Activated CD8-positive, alpha-beta memory T cell treated with anti-CD3 and anti-CD28 coated beads, Interleukin-2, amount 50 U/mL, for 48 hours (primary cell): ENCODE results near the gene NPIPA3.
"Not testable (repeated sequence)": the region's sequence is repeated elsewhere in the genome, so short reads cannot be mapped to it uniquely, and the experiment has no call there.

Experiments
- DNase-seq: peaks from one replicate; pipeline ENCODE4 v3.0.0-alpha.2; 2020

NPIPA3 gene

DNA sequence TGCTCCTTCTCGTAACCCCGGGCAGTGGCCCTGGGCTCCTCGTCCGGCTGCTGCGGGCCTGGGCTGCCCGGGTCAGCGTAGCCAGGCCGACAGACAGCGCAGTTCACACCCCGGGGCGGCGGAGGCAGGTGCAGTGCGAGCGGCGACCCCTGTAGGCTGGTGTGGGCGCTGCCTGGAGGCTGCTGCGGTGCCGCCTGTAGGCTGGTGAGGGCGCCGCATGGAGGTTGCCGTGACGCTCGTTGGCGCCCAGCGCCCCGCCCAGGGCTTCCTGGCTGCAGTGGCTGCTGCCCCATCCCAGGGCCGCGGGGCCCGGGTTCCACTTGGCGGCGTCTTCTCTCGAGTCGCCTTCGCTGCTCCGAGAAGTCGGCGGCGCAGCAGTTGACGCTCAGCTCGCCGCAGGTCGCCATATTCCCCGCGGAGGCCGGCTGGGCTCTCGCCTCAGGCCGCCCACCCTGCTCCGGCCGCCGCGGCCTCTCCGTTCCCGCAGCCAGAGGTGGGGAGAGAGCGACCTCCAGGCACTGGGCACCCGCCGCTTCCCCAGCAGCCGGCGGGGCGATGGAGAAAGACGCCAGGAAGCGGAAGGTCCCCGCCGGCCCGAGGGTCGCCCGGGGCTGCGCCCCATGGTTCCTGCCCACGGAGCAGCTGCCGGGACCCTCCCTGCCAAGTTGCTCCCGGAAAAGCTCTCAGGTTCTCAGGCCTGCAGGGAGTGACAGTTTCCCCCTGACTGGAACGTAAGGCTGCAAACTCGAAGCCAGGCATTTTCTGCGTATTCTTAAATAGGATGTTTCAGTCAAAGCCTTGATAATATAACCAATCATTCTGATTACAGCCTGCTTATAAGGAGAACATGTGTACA lies 39.3 kb downstream of the NPIPA3 start, which contains the start of gene NPIPA2:
Gene NPIPA2, plus strand, starts transcription at position 261 of the 856 bp plus-strand sequence. CDS start 5,533 bp downstream, outside the sequence.
- not testable (repeated sequence) for DNase-seq

DNA sequence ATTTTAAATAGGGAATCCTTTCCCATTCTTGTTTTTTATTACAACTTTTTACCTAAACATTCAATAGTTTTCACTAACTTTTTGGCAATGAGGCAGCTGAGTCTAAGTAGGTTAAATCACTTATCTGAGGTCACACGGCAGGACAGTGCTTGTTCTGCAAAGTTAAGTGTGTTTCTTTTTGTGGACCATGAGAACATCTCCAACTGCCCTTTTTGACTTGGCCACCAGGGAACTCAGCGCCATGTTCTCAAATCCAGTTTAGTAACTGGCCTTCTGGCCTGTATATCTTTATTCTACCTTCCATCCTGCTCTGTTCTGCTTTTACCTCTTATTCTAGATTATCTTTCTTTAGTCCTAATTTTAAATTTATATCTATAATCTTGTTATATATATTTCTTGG lies 70.4 kb downstream of the NPIPA3 start:
- not testable (repeated sequence) for DNase-seq

GRCh38 chr16:14775624-14776023 lies 72.4 kb downstream of the NPIPA3 start:
- DNase-seq, result not testable (repeated sequence)
